ENCODE data around the gene MVB12B. TPM values are rescaled to one million over a fixed set of nuclear protein-coding genes. Genes with fewer than 3 reads are reported as not detected.

MVB12B gene
- total RNA-seq, 1 donor from 2014 or later, result 0.26 TPM

GRCh38 chr9:126432659-126433058, 106.0 kb downstream of the MVB12B start:
- no peak for FAIRE-seq
- H3K4me3 ChIP-seq (ENCODE audit: low read depth, low read length), result no peak overlapping the region
- no peak for DNase-seq (ENCODE audit: low read depth)
- TF ChIP-seq CTCF (IDR thresholded peaks at IDR 0.05; ENCODE audit: insufficient read depth, low read length, severe bottlenecking), result no peak
- H3K36me3 ChIP-seq (ENCODE audit: control insufficient read depth, insufficient read depth, low read length), result no peaks in the 10 kb centered on the region
- no peaks in the 10 kb centered on the region for H3K27me3 ChIP-seq (ENCODE audit: control insufficient read depth, insufficient read depth, low read length)

- Histone ChIP-seq H3K4me3 (ENCODE audit: low read depth, low read length) (no peak overlapping the region), H3K36me3 (ENCODE audit: control insufficient read depth, insufficient read depth, low read length) (no peaks in the 10 kb centered on the region), H3K27me3 (ENCODE audit: control insufficient read depth, insufficient read depth, low read length) (no peaks in the 10 kb centered on the region)
- FAIRE-seq (no peak), DNase-seq (ENCODE audit: low read depth) (no peak)
- TF ChIP-seq CTCF (IDR thresholded peaks at IDR 0.05; ENCODE audit: insufficient read depth, low read length, severe bottlenecking), result no peak
Measured at GRCh38 chr9:126435105-126435504, 108.5 kb downstream of the MVB12B start.

GRCh38 chr9:126435626-126436025, 109.0 kb downstream of the MVB12B start:
- no peak overlapping the region for H3K4me3 ChIP-seq (ENCODE audit: low read depth, low read length)
- no peaks in the 10 kb centered on the region for H3K27me3 ChIP-seq (ENCODE audit: control insufficient read depth, insufficient read depth, low read length)
- no peak for TF ChIP-seq CTCF (IDR thresholded peaks at IDR 0.05; ENCODE audit: insufficient read depth, low read length, severe bottlenecking)
- FAIRE-seq (no peak), DNase-seq (ENCODE audit: low read depth) (no peak)
- no peaks in the 10 kb centered on the region for H3K36me3 ChIP-seq (ENCODE audit: control insufficient read depth, insufficient read depth, low read length)

GRCh38 chr9:126436545-126437267, 110.1 kb downstream of the MVB12B start:
- Histone ChIP-seq H3K36me3 (ENCODE audit: control insufficient read depth, insufficient read depth, low read length) (no peaks in the 10 kb centered on the region), H3K4me3 (ENCODE audit: low read depth, low read length) (no peak overlapping the region), H3K27me3 (ENCODE audit: control insufficient read depth, insufficient read depth, low read length) (no peaks in the 10 kb centered on the region)
- FAIRE-seq (no peak), DNase-seq (ENCODE audit: low read depth) (peak; percentile 23)
- no peak for TF ChIP-seq CTCF (IDR thresholded peaks at IDR 0.05; ENCODE audit: insufficient read depth, low read length, severe bottlenecking)

- H3K27me3 ChIP-seq (ENCODE audit: control insufficient read depth, insufficient read depth, low read length), result no peaks in the 10 kb centered on the region
- no peak overlapping the region for H3K4me3 ChIP-seq (ENCODE audit: low read depth, low read length)
- no peak for TF ChIP-seq CTCF (IDR thresholded peaks at IDR 0.05; ENCODE audit: insufficient read depth, low read length, severe bottlenecking)
- FAIRE-seq (no peak), DNase-seq (ENCODE audit: low read depth) (no peak)
- H3K36me3 ChIP-seq (ENCODE audit: control insufficient read depth, insufficient read depth, low read length), result no peaks in the 10 kb centered on the region
Measured at GRCh38 chr9:126437268-126437666, 110.6 kb downstream of the MVB12B start.

- TF ChIP-seq CTCF (IDR thresholded peaks at IDR 0.05; ENCODE audit: insufficient read depth, low read length, severe bottlenecking), result no peak
Measured at GRCh38 chr9:126437701-126438100, 111.1 kb downstream of the MVB12B start.

More at GRCh38 chr9:126437701-126438100, 111.1 kb downstream of the MVB12B start:
- DNase-seq (ENCODE audit: low read depth) (no peak), FAIRE-seq (no peak)
- Histone ChIP-seq H3K4me3 (ENCODE audit: low read depth, low read length) (no peak overlapping the region), H3K27me3 (ENCODE audit: control insufficient read depth, insufficient read depth, low read length) (no peaks in the 10 kb centered on the region), H3K36me3 (ENCODE audit: control insufficient read depth, insufficient read depth, low read length) (no peaks in the 10 kb centered on the region)

Data from bronchial epithelial cell (primary cell).